AG04449 (cell line): ENCODE results near the gene OR51B6.
"Not testable (repeated sequence)": the region's sequence is repeated elsewhere in the genome, so short reads cannot be mapped to it uniquely, and the experiment has no call there.

Source experiments
- CTCF ChIA-PET: fragments of 350-600 bp; formaldehyde crosslinking; extraction: SDS; loops from one replicate; lab custom pipeline; 2021; ENCODE audit warnings: antibody characterized with exemption; lab: Yijun Ruan, JAX
- POLR2A ChIA-PET: fragments of 400-600, 350-600 bp; formaldehyde crosslinking; extraction: SDS; loops from one replicate; lab custom pipeline; 2020; ENCODE audit warnings: antibody characterized with exemption, inconsistent platforms; lab: Yijun Ruan, JAX
- DNase-seq: peaks from one replicate; pipeline ENCODE4 v3.0.0-alpha.2; 2010; ENCODE audit warnings: low read depth, low spot score
- H3K4me3 ChIP-seq: 2 replicates; pipeline ENCODE4 v1.5.1; 2011; ENCODE audit warnings: low read depth, mild to moderate bottlenecking, control low read depth, low read length
- CTCF ChIP-seq: IDR thresholded peaks from one replicate; pipeline ENCODE4 v1.5.1; 2011; ENCODE audit warnings: mild to moderate bottlenecking, moderate library complexity, low read length, control low read depth, inconsistent platforms; ENCODE audit not compliant: insufficient read depth; ENCODE audit errors: missing control alignments

The OR51B6 gene

DNA sequence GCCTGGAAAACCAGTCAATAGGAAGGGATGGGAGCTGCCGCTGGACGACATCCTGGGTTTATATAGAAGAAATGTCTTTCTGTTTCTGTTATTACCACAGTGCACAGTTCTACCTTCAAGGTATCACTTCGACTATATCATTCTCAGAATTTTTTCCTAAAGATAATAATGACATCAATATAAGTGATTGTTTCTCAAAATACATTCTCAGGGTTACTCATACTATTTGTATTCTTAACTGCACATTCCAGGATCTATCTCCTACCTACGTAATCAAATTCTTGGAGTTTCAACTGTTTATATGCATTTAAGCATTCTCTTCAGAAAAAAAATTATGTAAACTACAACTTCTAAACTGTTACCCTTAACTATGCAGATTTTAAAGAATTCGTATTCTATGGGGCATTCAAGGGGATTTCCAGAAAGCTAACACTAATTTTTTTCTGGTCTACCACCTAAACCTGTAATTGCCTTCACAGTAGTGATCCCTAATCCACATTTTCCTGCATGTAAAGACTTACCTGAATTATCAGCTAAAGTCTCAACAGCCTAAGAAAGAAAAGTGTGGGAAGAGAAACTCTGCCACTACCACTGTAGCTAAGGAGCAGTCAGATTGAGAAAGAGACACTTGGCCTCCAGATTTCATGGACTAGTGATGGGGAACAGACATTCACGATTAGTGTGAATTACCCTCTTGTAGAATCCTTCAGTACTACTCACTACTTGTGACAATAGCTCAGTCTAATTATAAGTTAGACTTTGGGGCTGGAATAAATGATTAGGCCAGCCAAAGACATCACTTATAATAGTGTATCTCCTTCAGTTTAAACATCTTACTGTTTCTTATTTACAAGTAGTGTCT, 7.6 kb upstream of the OR51B6 start, which contains the start of gene OR51B5:
Gene OR51B5, minus strand, starts transcription at position 51 of the 862 bp plus-strand sequence. Its CDS starts 0 bp downstream, at position 51.
- CTCF ChIA-PET, result interaction anchor here (1.0 kb wide), 1 partner anchor 139 kb away, joined by 3 read pairs; no protein-coding TSS in a partner anchor

DNA sequence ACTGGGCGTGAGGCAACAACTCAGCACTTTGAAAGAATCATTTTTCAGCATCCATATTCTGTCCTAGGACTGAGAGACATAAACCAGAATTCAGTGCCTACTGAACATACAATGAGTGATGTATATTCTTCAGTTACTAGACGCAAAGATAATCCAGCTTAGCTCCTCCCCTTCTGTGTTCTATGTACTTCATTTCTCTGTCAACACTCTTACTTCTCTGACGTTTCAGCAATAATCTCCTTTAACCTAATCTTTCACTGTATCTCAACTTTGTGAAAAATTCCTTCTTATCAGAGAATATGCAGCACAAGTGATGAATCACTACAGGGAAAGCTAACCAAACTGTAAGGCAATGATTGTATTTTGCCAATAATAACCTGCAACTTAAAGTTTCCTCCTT, 5.5 kb upstream of the OR51B6 start:
- TF ChIP-seq CTCF, result no peak
- no peak for DNase-seq
- CTCF ChIA-PET, result interaction anchor here (1.3 kb wide), 1 partner anchor 17 kb away, joined by 5 read pairs; no protein-coding TSS in a partner anchor
- H3K4me3 ChIP-seq, result no peak overlapping the region
- POLR2A ChIA-PET, result interaction anchor here (0.9 kb wide), 1 partner anchor 18 kb away, joined by 4 read pairs; no protein-coding TSS in a partner anchor

More for the DNA sequence above, 7.6 kb upstream of the OR51B6 start, which contains the start of gene OR51B5:
- no peak for DNase-seq
- POLR2A ChIA-PET, result no interaction called here
- H3K4me3 ChIP-seq, result no peak within 1 kb of the TSS
- no peak for TF ChIP-seq CTCF

- DNase-seq, result no peak
- no peak for TF ChIP-seq CTCF
- CTCF ChIA-PET, result no interaction called here
- H3K4me3 ChIP-seq, result no peak overlapping the region
- POLR2A ChIA-PET, result no interaction called here
Observed at GRCh38 chr11:5348551-5349194, 2.6 kb upstream of the OR51B6 start.

GRCh38 chr11:5349550-5349949, 1.8 kb upstream of the OR51B6 start:
- no peak for TF ChIP-seq CTCF
- H3K4me3 ChIP-seq, result no peak overlapping the region
- ChIA-PET POLR2A (no interaction called here), CTCF (interaction anchor here (1.4 kb wide), 1 partner anchor 60 kb away, joined by 3 read pairs; no protein-coding TSS in a partner anchor)
- no peak for DNase-seq

DNA sequence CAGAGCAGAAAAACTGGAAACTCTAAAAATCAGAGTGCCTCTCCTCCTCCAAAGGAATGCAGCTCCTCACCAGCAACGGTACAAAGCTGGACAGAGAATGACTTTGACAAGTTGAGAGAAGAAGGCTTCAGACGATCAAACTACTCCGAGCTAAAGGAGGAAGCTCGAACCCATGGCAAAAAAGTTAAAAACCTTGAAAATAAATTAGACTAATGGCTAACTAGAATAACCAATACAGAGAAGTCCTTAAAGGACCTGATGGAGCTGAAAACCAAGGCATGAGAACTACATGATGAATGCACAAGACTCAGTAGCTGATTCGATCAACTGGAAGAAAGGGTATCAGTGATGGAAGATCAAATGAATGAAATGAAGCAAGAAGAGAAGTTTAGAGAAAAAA, 4.7 kb downstream of the OR51B6 start:
- H3K4me3 ChIP-seq, DNase-seq, CTCF ChIA-PET, POLR2A ChIA-PET: not testable (repeated sequence)

- ChIA-PET CTCF (interaction anchor here (1.0 to 2.6 kb wide), 3 partner anchors 11 to 158 kb away, joined by 3 to 12 read pairs (median 5); partner anchors contain the start of gene OR51B6), POLR2A (no interaction called here)
- no peak for TF ChIP-seq CTCF
- no peak overlapping the region for H3K4me3 ChIP-seq
- DNase-seq, result no peak
Observed at GRCh38 chr11:5362017-5362625, 10.8 kb downstream of the OR51B6 start.
